ENCODE results near the gene MKI67.

DNA sequence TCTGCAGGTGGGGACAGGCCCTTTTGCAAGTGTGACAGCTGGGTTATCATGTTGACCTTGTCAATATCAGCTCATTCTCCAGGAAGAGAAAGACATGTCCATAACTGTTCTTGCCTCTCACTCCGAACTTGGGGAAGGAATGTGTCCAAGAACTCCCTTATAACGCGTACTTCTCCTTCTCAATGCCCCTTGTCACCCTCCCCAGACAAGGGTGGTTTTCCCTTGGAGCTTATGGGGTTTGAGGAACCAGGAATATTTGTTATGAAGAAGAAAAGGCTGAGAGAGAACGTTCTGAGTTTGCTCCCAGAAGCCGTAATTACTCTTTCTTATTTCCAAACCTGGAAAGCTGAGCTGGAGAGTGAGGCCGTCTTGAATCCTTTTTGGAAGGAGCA is 77.4 kb downstream of the MKI67 start:
- no peak for TF ChIP-seq YY1 (IDR thresholded peaks at IDR 0.05; ENCODE audit: insufficient read depth, insufficient read length)
- TF ChIP-seq ZNF274 (IDR thresholded peaks at IDR 0.05; ENCODE audit: low read depth, low read length): no peak
